DMS114 treated with DMSO at 0.1 percent for 48 hours (cell line): ENCODE results near the gene KLK8.
"Not testable (repeated sequence)": the region's sequence is repeated elsewhere in the genome, so short reads cannot be mapped to it uniquely, and the experiment has no call there.

Source experiments
- DNase-seq: peaks from one replicate; lab custom pipeline; 2025; ENCODE audit not compliant: unreplicated experiment; lab: John Stamatoyannopoulos, UW

KLK8 gene

DNA sequence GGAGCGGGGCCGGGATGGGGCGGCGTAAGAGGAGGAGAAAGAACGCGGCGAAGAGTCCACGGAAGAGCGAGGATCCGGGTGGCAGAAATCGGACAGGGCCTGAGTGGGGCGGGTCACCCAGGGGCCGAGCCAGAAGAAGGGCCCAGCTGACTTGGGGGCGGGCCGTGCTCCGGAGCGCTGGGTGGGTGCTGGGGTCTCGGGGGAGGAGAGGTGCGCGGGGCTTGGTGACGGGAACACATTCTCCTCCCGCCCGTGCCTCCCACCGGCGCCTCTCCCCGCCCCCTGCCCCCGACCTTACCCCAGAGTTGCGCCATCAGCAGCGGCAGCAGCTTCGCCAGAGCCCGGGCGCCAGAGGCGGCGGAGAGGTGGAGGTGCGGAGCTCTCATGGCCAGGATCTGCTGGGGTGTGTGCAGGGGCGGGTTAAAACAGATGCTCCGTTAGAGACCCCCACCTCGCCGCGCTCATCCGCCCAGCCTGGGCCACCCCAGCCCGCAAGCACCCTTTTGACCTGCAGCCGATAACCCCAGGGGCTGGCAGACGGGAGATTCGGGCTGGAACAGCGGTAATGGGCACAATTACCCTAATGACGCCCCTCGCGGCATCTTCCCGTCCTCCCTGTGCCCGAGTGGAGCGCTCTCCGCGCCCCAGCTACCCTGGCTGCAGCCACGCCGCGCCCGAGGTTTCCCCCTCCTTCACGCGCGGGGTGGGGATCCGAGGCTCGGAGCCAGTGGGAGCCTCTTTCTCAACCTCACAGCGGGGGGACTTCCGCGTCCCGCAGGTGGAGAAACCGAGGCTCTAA, 17.5 kb upstream of the KLK8 start:
- DNase-seq = no peak

DNA sequence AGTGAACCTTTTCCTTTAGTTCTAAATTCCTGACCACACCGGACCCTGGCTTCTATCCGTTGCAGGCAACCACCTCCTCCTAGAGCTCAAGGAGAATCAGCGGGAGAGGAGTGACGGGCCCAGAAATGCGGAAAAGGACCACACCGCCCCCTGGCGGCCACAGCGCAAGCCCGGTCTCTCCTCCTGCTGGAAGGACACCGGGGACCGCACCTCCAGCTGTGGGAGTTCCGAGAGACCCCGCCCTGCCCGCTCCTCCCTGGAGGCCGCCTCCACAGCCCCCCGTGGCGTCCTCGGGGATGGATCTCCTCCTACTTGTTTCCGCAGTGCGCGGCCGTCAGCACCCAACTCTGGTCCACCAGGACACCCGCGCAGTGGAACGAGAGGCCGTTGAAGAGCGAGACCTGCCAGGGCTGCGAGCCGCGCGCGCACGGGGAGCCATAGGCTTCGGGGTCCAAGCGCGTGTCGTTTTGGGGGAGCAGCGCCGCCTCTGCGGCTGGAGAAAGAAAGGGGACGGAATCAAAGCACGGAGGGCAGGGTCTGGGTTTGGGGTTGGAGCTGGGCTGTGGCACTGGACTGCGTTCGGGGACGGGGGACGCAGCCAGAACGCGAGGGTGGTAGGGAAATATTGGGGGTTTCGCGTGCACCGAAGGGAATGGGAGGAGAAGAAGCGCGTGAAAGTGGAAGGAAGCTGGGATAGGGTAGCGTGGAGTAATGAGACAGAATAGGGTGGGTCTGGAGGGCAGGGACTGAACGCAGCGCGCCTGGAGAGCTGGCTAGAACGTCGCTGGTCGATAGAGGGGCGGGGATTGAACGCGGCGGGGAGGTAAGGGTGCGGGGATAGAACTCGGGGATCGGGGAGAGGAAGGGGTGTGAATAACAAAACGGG, 15.6 kb upstream of the KLK8 start:
- DNase-seq = peak; percentile 56

DNA sequence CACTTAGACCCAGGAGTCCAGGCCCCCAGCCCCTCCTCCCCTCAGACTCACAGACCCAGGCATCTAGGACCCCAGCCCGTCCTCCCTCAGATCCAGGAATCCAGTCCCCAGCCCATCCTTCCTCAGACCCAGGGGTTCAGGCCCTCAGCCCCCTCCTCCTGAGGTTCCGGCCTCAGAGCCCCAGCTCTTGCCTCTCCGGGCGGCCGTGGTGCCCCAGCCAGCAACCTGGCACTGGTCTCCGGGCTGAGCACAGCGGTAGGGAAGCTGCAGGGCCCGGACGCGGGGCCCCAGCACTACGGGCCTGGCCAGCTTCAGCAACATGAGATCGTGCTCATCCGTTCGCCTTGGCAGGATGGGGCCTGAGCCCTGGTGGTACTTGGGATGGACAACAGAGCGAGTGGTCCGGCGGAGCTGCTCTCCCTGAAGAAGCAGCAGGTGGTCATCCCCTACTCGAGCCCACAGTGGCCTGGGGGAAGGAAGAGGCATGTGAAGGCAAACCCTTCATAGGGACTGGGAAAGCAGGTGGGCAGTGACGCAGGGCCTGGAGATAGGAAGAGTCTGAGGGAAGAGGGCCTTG, 14.4 kb upstream of the KLK8 start:
- DNase-seq = no peak

DNA sequence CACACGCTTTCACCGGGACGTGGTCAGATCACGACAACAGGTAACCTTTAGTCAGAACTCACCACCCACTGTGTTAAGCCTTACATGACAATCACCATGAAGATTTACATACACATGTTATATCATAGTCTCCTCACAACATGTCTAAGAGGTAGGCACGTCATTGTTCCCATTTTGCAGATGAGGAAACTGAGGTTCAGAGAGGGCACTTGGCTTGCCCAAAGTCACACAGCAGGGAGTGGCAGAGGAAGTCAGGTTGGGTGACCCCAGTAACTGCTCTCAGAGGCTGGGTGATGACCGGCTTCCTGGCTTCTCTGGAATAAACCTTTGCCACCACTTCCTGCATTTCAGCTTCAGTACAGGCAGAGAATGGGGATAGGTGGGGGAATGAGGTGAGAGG, 12.8 kb upstream of the KLK8 start:
- DNase-seq = no peak

DNA sequence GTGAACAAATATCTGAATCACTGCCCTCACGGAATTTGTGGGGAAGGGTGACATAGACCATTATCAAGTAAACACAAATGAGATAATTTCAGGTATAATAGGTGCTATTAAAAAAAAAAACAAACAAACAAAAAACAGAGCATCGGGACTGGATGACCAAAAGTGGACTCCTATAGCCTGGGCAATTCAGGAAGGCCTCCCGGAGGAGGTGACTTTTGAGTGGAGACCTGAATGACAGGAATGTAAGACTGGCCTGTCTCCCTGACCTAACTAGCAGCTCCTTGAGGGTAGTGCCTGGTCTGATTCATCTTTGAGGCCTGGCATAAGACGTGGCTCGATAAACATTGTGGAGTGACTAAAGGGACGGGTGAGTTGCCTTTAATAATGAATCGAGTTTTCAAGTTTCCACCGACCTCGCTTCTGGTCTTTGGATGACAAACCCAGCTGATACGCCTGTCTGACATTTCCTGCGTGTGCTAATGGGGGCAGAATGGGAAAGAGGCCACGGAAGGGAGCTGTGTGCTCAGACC, 11.3 kb upstream of the KLK8 start:
- DNase-seq = no peak

DNA sequence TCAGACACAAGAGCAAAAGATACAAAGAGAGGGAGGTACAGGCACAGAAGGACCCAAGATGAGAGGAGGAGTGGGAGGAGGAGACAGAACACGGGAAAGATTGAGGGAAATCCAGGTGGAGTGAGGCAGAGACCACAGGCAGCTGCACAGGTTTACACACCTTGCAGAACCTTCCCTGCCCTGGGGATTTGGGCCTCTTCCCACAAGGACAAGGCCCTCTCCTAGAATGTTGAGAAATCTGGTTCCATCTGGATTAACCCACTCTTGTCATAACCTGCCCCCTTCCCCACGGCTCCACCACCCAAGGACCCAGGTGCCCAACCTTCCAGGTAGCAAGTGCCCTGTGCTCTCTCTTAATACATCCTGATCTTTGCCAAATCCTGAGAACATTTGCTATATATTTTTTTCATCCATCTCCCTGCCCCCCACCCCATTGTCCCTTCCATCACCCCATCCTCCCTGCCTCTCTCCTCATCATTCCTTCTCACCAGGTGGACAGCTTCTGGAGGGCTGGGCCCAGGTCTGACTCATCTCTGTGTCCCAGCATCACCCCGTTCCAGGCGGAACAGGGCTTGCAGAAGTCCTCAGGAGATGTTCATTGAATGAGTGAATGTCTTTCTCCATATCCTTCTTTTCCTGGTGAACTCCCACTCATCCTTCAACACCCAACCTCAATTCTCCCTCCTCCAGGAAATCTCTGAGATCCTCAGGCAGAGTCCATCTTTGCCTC, 8.8 kb upstream of the KLK8 start:
- no peak for DNase-seq

DNA sequence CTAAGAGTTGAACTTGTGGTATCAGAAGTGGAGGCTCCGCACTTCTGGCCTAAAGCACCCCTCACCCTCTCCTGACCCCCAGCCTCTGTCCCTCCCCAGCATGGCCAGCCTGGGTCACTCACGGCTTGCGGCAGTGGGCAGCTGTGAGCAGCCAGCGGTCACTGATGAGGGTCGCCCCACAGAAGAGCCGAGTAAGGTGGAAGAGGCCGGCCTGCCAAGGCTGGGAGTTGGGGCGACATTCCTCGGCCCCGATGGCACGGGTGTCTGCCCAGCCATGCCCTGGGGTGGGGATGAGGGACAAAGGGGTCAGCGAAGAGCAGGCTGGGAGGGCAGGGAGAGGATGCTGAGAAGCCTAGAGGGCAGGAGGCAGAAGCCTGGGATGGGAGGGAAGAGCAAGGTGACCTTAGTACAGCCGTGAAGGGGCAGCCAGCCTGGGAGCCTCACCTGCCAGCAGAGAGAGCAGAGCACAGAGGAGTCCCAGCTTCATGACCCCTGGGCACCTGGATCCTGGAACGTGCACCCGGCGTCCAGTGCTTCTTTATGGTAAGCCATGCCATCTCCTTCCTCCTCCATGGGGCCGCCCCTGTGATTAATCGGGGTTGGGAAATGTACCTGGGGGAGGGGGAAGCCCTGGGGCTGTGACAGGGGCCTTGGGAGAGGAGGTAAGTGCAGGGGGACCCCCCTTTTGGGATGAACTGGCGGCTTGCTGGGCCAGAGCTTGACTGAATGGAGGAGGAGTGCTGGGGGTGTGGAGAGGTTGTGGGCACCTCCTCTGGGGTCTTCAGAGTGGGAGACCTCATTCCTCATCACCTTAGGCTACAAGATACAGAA, 7.9 kb upstream of the KLK8 start:
- DNase-seq = no peak

DNA sequence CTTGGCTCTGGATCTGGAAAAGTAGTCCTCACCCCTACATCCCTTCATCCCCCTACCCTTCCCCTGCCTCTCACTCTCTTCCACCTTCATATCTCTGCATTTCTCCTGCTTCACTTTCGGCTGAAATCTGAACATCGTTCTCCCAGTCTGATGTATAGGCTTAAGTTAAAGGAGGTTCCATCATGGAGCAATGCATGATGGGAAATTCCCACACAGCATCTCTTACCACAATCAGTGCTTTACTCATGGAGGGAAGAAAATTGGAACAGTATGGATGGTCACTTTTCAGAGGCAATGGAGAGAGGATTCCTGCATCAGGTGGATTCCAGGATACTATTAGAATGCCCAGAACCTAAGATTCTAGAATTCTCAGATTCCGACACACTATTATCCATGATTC, 6.1 kb upstream of the KLK8 start:
- DNase-seq = no peak

DNA sequence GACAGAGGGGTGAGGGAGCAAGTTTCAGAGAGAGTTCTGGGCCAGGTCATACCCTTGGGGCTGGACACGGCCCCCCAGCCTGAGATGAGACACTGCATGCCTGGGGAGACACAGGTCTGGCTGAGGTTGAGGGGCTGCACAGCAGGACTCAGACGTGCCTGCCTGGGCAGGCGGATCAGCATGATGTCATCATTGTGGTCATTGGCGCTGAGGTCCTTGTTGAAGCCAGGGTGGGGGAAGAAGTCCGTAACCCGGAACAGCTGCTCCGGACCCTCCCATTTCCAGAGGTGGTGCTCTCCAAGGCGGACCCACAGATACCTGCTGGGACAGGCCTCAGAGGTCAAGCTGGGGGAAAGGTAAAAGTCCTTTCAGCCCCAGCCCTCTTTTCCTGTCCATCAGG, 5.0 kb upstream of the KLK8 start:
- DNase-seq = no peak

DNA sequence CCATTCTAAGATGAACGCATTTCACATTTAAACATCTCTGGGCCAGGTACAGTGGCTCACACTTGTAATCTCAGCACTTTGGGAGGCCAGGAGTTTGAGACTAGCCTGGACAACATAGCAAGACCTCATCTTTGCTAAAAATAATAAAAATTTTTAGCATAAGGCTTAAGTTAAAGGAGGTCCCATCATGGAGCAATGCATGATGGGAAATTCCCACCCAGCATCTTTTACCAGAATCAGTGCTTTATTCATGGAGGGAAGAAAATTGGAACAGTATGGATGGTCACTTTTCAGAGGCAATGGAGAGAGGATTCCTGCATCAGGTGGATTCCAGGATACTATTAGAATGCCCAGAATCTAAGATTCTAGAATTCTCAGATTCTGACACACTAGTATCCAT, 3.8 kb upstream of the KLK8 start:
- DNase-seq = no peak

DNA sequence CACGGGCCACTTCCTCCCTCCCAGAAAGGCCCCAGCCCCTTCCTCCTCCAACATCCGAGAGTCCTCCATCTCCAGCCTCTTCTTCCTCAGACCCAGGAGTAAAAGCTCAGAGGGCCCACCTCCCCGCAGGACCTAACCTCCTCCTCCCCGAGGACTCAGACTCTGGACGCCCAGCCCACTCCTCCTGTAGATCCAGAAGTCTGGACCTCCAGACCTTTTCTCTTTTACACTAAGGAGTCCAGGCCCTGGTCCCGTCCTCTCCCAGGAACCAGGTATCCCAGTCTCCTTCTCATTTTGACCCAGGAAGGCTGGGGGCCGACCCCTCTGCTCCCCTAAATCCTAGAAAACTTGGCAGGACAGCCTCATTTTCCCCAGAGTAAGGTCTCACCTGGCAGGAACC, 1.9 kb upstream of the KLK8 start:
- DNase-seq = no peak

DNA sequence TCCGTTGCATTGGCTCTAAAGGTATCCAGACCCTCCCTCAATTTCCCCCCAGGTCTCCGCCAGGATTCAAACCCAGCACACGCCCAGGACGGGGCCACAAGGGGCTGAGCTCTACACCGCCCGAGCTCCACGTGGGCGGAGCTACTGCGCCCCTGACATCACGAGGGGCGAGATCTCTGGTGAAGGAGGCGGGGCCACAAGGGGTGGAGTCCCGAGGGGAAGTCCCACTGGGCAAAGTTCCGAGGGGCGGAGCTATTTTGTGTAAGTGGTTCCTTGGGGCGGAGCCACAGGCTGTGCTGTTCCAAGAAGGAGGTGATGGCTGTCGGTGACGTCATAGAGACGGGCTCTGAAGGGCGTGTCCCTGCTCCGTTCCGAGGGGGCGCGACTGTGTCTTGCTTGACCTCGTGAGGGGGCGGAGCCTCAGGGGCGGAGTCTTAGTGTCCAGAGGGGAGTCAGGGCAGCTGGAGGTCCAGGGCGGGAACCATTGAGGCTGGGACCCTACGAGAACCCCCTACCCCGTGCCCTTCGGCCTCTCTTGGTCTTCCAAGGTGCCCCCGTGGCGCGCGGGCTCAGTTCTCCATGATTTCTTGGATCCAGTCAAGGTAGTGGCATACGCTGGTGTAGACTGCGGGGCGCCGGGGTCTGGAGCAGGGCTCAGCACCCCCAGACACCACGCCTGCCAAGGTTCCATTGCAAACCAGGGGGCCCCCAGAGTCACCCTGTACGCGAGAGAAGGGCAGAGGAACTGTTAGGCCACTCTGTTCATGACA, 1.3 kb upstream of the KLK8 start:
- peak; percentile 65 for DNase-seq

DNA sequence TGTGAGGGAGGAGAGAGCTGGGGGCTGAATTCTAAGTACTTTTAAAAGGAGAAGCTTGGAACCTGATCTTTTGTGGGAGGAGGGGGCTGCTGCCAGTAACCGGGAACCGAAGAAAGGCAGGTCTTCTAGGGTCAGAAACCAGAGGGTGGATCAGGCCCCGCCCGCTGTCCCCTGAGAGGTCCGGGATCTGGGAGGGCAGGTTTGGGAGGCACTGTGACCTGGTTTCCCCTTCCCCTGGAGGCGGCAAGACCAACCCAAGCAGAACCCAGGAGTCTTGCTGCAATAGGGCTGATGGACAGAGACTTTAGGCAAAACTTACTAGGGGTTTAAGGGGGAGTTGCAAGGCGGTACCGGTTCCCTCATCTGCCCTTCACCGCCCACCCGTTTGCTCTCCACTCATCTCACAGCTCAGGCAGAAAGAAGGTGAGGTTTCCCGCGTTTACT, 707 bp upstream of the KLK8 start:
- DNase-seq = no peak

DNA sequence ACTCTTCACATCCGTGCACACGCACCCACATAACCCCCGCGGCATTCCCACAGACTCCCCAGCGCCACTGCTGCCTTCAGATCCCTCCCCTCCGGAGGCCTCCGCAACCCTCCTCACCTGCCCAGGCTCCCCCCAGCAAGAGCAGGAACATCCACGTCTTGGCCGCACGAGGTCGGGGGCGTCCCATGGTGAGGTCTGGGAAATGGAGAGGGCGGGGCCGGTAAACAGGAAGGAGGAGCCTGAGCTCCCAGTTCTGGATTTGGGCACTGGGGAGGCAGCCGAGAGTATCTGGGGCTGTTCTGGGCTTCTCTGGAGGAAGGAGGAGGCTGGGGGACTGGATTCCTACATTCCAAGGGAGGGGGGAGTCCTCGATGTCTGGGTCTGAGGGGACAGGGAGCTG, 423 bp downstream of the KLK8 start:
- DNase-seq = no peak

DNA sequence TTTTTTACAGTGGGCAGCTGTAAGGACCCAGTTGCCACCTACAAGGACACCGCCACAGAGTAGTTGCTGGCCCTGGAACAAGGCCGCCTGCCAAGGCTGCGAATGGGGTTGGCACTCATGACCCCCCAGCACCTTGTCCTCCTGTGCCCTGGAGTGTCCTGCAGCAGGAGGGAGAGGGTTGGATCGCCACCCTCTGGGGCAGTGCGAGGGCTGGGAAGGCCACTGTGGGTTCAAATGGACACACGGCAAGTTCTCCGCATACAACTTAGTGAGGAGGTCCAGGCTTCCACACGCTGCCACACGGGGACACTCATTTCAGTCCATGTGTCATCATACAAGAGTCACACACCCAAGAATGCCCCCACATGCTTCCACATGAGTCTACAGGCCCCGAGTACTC, 978 bp downstream of the KLK8 start:
- no peak for DNase-seq

DNA sequence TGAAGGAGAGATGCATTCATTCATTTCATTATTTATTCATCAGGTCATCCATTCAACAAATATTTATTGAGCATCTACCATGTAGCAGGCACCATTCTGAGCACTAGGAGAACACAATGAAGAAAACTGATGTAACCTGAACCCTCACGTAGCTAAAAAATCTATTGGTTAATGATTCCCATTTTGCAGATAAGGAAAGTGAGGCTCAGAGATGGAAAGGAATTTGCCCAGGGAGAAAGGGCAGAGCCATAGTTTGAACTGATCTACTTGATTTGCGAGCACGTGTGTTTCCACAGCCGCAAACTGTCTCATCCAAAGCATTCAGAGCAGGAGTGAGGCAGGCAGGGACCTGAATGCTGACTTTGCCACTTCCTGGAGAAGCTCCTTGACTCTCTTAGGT, 2.7 kb downstream of the KLK8 start:
- no peak for DNase-seq

DNA sequence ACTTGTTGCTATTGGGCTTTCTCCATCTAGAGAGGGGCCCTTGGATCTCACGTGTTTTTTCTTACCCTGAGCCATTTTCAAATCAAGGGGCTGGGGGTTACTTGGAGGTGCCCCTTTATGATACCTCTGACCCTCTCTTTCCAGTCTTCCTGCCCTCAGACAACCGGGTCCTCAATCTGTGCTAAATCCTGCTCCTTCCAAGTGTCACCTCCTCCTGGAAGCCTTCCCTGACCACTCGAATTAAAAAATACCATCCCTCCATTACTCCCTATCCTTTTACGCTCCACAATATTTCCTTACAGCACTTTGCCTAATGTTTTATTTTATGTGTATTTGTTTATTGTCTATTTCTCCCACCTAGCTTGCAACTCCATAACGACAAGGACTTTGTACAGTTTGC, 3.3 kb downstream of the KLK8 start:
- DNase-seq = no peak

DNA sequence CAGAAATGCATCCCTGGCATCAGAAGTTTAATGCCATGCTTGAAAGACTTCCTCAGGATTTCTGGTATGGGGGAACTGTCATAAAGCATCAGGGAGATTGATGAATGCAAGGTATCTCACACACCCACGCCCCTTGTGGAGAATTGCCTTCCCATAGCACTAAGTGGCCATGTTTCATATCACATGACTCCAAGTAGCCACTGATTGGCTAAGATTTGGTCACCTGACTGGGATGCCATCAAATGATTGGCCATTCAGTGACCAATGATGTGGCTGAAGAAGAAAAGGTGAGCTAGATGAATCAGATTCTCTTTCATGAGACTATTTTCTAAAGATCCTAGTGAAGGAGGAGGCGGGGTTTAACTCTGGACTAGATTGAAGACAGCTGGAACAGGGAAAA, 7.3 kb downstream of the KLK8 start:
- DNase-seq = no peak

DNA sequence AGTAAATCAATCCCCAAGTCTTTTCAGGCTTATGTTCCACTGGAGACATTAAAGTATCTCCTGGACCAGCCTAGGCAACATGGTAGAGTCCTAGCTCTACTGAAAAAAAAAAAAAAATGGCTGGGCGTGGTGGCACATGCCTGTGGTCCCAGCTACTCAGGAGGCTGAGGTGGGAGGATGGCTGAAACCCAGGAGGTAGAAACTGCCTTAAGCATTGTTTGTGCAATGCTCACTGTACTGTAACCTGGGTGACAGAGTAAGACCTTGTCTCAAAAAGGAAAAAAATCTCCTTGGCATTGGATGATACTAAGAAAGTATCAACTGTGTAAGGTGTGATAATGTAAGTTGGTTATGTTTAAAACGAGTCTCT, 8.8 kb downstream of the KLK8 start:
- no peak for DNase-seq

DNA sequence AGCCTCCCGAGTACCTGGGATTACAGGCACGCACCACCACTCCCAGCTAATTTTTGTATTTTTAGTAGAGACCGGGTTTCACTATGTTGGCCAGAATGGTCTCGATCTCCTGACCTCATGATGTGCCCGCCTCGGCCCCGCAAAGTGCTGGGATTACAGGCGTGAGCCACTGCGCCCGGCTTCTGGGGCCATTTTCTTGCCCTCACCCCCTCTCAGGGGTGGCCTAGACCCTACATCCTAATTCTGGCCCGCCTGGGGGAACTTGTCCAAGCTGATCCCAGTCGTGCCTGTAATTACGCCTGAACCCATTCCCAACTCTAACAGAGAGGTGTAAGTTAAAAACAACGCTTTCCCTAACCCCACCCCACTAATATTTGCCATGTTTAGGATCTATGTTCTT, 17.0 kb downstream of the KLK8 start:
- DNase-seq = not testable (repeated sequence)
